ENCODE results near the gene TRDN. TPM values are rescaled to one million over a fixed set of nuclear protein-coding genes. Genes with fewer than 3 reads are reported as not detected.

TRDN gene
- total RNA-seq, 1 experiment from 2014 or later = 10.4 TPM

GRCh38 chr6:123681957-123682462 is 45.3 kb upstream of the TRDN start:
- Histone ChIP-seq H4K8ac (replicated peaks; ENCODE audit: insufficient read length, low read depth, low read length) (no peak overlapping the region), H3T11ph (ENCODE audit: low read length) (no peak overlapping the region), H3K23me2 (ENCODE audit: insufficient read length, low read depth, low read length, poor library complexity, severe bottlenecking) (no peaks in the 10 kb centered on the region), H4K5ac (ENCODE audit: insufficient read length, low read depth, low read length) (no peak overlapping the region), H3K79me1 (ENCODE audit: insufficient read depth, low read depth, low read length, poor library complexity, severe bottlenecking) (no peaks in the 10 kb centered on the region), H3K4me2 (ENCODE audit: insufficient read depth, insufficient read length, low read length) (no peak overlapping the region), H3K9me3 (ENCODE audit: control insufficient read depth, low read depth, low read length) (no peaks in the 10 kb centered on the region), H3K4me1 (ENCODE audit: insufficient read depth, low read length) (no peaks in the 10 kb centered on the region; the same call in 1 of the 2 replicates), H3K27me3 (ENCODE audit: insufficient read depth, low read length) (no peaks in the 10 kb centered on the region), H3K14ac (ENCODE audit: insufficient read depth, low read length) (no peak overlapping the region), H2BK5ac (ENCODE audit: insufficient read length, low read length) (no peak overlapping the region), H3K56ac (ENCODE audit: insufficient read length, low read depth, low read length) (no peak overlapping the region), H2BK20ac (ENCODE audit: low read depth, low read length, poor library complexity, severe bottlenecking) (no peak overlapping the region), H3K79me2 (ENCODE audit: insufficient read depth, low read length) (no peaks in the 10 kb centered on the region), H3K18ac (ENCODE audit: insufficient read length, low read depth, low read length) (no peak overlapping the region), H2BK120ac (ENCODE audit: low read depth, low read length, poor library complexity, severe bottlenecking) (no peak overlapping the region), H3K9ac (ENCODE audit: extremely low read depth, insufficient read length, low read length) (no peak overlapping the region), H2BK12ac (ENCODE audit: insufficient read length, low read depth, low read length) (no peak overlapping the region), H4K91ac (ENCODE audit: insufficient read length, low read depth, low read length) (no peak overlapping the region), H3K27ac (ENCODE audit: insufficient read length, low read depth, low read length) (no peak overlapping the region), H3K4ac (ENCODE audit: low read depth, low read length) (no peak overlapping the region), H4K20me1 (ENCODE audit: control insufficient read depth, insufficient read depth, insufficient read length) (no peaks in the 10 kb centered on the region), H3K23ac (ENCODE audit: insufficient read length, low read depth, low read length) (no peak overlapping the region), H2AFZ (ENCODE audit: low read length) (no peak overlapping the region), H2BK15ac (ENCODE audit: low read depth, low read length) (no peak overlapping the region), H2AK5ac (ENCODE audit: insufficient read length, low read length) (no peak overlapping the region)
- H3K4me3 Mint-ChIP-seq = no peak overlapping the region
- H3K9me3 Mint-ChIP-seq = no peaks in the 10 kb centered on the region
- H3K4me1 Mint-ChIP-seq = peaks cover 3 to 7% of the 10 kb centered on the region in 2 experiments; a peak in 2 of 4 replicates
- H3K27me3 Mint-ChIP-seq (ENCODE audit: low read depth) = no peaks in the 10 kb centered on the region
- DNase-seq = no peak
- H3K27ac Mint-ChIP-seq = no peak overlapping the region
- H3K36me3 Mint-ChIP-seq (ENCODE audit: insufficient read depth in 1 of 3, low read depth in 3 of 3) = no peaks in the 10 kb centered on the region
- WGBS (ENCODE audit: extremely low coverage, insufficient read length, low lambda C conversion rate) = no CpG with 5 or more reads among the region's 1 CpG
- TF ChIP-seq CTCF (conservative IDR thresholded peaks at IDR 0.05) = no peak
